Pancreas (tissue), 10 donors: ENCODE data around the gene RASSF8. TPM values are rescaled to one million over a fixed set of nuclear protein-coding genes. Genes with fewer than 3 reads are reported as not detected.

Experiments
- ATAC-seq, 4 donors: fragments of 200-7000 bp; cut with Tn5 transposase; one replicate each; pipeline versions ENCODE4 v1.8.0 to v1.9.1; 2020; ENCODE audit warnings: mild to moderate bottlenecking in 4 of 4, moderate library complexity in 4 of 4
- DNase-seq, 6 donors: peaks; one replicate each; pipeline ENCODE4 v3.0.0-alpha.2; 2020
- FAIRE-seq: peaks from 2 replicates; lab custom pipeline; 2012; peaks lifted over from hg19 to GRCh38; lab: Jason Lieb, UNC
- H3K27ac ChIP-seq, 4 donors: fragments of 200-600 bp; sonication (generic); 1 replicate in 3 of 4; 2 replicates in 1 of 4; pipeline versions ENCODE4 v1.5.0 to v1.8.0; 2020
- H3K27me3 ChIP-seq, 4 donors: fragments of 200-600 bp; one replicate each; pipeline ENCODE4 v1.8.0; 2021
- H3K36me3 ChIP-seq, 3 donors: fragments of 200-600 bp; sonication (generic) in 1 of 3; one replicate each; pipeline versions ENCODE4 v1.5.0 to v1.8.0; 2020 to 2021
- H3K4me1 ChIP-seq, 3 donors: fragments of 200-600 bp; one replicate each; pipeline ENCODE4 v1.8.0; 2021
- H3K4me3 ChIP-seq, 4 donors: fragments of 200-600 bp; sonication (generic) in 2 of 4; one replicate each; pipeline versions ENCODE4 v1.5.0 to v1.8.0; 2020 to 2021
- H3K9me3 ChIP-seq, 4 donors: fragments of 200-600 bp; one replicate each; pipeline ENCODE4 v1.8.0; 2021
- WGBS, 2 donors: extraction: QIAGEN DNeasy Blood & Tissue Kit; methylation state at CpG; one replicate each; pipeline ENCODE4 v1.1.7; 2013; 5-methylcytosine and 5-hydroxymethylcytosine counted together
- intact Hi-C, 3 donors: fragments of 100-400 bp; cut with DNase I; formaldehyde crosslinking; loops; one replicate each; pipeline versions ENCODE4 v1.11.1 to v1.14.2; 2022
- polyA plus RNA-seq, 2 donors: library from polyadenylated mRNA; stranded (reverse); fragments of 200-250 nt; gene quantifications; one replicate each; pipeline ENCODE4 v1.2.3, GENCODE V29; 2013
- total RNA-seq, 6 donors: library from RNA; stranded (reverse); fragmentation: NEBNext Ultra II Directional in 4 of 6; extraction: Animal tissue kit (Norgen Biotek cat#: 25700) in 4 of 6; gene quantifications; one replicate each; pipeline versions ENCODE4 v1.2.1 to v1.2.4, GENCODE V29; 2021 to 2023
- TF ChIP-seq, protein P1 (sequence below), 4 donors: fragments of 200-600 bp; sonication (generic) in 3 of 4; IDR thresholded peaks; one replicate each; pipeline versions ENCODE4 v1.5.0 to v1.8.0; 2021; ENCODE audit warnings: antibody characterized with exemption in 4 of 4
- donor health status: healthy with polysubstance abuse.
- donor health status: DM: no; HTN: no; CAD: no; lungs with moderate emphysema.
- donor health status: DM: no; HTN: no; CAD: no.
- donor health status: control.
- donor health status: control.
- donor health status: Bipolar disorder and iron deficiency.
- donor health status: DM: yes; HTN: yes; CAD: no.
- donor health status: DM: no; HTN: no; CAD: no.
- donor health status: DM: no; HTN: no; CAD: no.
- donor health status: DM: yes; HTN: yes; CAD: no.

Gene RASSF8
- total and polyA plus RNA-seq, 8 donors: 4.3 to 25.0 (median 7.4) TPM

DNA sequence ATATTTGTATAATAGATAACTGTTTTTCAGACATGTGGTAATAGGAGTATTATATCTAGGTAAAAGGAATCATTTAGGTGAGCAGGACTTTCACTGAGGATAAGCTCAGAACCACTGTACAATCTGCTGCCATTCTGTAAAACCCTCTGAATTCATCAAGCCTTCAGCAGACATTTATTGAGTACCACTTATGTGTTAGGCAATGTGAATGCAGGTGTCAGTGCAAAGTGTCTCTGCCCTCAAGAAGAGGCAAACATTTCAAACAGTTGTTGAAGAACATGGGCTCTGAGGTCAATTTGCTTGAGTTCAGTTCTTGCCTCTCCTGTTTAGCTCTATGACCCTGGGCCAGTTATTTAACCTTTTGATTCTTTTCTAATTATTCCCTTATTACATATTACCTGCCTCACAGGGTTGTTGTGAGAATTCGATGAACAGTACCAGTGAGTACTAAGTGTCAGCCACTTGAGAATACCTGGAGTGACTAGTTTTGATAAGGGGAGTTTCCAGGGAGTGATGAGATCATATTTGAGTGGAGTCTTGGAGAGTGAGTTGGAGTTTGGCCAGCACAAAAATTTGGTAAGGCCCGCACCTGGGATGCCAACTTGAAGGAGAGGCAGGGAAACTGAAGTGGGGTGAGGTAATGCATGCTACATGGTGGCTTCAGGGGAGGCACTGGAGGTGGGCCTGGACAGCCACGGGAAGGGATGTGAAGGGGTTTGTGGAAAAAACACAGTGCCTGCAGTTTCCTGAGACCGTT is 33.7 kb downstream of the RASSF8 start:
- peak; percentile 40 to 65 (median 58) for ATAC-seq
- H3K4me3 ChIP-seq: no peak overlapping the region
- TF ChIP-seq, protein P1, sequence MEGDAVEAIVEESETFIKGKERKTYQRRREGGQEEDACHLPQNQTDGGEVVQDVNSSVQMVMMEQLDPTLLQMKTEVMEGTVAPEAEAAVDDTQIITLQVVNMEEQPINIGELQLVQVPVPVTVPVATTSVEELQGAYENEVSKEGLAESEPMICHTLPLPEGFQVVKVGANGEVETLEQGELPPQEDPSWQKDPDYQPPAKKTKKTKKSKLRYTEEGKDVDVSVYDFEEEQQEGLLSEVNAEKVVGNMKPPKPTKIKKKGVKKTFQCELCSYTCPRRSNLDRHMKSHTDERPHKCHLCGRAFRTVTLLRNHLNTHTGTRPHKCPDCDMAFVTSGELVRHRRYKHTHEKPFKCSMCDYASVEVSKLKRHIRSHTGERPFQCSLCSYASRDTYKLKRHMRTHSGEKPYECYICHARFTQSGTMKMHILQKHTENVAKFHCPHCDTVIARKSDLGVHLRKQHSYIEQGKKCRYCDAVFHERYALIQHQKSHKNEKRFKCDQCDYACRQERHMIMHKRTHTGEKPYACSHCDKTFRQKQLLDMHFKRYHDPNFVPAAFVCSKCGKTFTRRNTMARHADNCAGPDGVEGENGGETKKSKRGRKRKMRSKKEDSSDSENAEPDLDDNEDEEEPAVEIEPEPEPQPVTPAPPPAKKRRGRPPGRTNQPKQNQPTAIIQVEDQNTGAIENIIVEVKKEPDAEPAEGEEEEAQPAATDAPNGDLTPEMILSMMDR (IDR thresholded peaks at IDR 0.05): no peak
- peak in 1 of 6 donors; percentile 9 for DNase-seq
- no peak for FAIRE-seq
- H3K36me3 ChIP-seq: no peaks in the 10 kb centered on the region
- H3K27ac ChIP-seq: peak overlapping the region in 2 of 4 donors; percentile 40 to 47
- no peaks in the 10 kb centered on the region for H3K9me3 ChIP-seq
- peaks cover 0 to 13% (median 0%) of the 10 kb centered on the region in 3 donors for H3K4me1 ChIP-seq
- H3K27me3 ChIP-seq: no peaks in the 10 kb centered on the region
- intact Hi-C loops: no loop called here
- WGBS, 2 donors: 58 to 61% methylated on average over 4 of the region's 4 CpGs

DNA sequence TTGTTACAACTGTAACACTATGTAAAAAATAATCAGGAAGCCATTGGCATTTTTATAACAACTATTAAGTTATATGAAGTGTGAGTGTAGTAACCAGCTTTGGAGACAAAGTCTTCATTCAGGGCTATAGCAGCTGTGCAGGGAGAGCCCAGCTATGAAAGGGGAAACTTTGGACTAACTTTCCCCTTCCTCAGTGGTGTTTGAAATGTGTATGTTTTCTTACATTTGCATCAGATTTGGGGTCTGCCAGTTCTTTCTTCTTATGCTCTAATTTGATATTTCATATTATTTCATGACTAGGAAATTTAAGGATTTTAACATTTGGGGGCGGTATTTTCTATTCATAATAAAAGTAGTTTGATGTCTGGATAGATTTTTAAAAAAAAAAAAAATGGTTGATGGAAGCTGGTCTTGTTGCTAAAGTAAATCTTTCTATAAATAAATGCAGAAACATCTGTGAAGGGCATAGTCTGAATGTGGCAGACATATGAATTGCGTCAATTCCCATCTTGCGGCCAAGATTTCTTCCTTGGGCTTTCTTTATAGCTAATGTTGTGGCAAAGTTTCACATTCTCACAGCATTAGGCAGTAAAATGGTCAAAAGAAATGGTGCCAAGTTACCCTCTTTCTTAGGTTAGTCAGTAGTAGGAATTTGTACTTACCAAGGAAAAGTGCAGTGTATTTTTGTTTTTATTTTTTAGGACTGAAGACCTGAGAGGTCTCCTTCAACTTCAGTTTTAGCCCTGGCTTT is 35.6 kb downstream of the RASSF8 start:
- WGBS, 2 donors: 93 to 98% methylated on average over 3 of the region's 3 CpGs
- ATAC-seq: no peak
- no peak for DNase-seq
- Histone ChIP-seq H3K4me3 (no peak overlapping the region), H3K27ac (no peak overlapping the region), H3K36me3 (no peaks in the 10 kb centered on the region), H3K9me3 (no peaks in the 10 kb centered on the region), H3K4me1 (peaks cover 0 to 19% (median 3%) of the 10 kb centered on the region in 3 donors), H3K27me3 (no peaks in the 10 kb centered on the region)
- TF ChIP-seq, protein P1 (IDR thresholded peaks at IDR 0.05): no peak
- FAIRE-seq: peak; percentile 29
- intact Hi-C loops: no loop called here

DNA sequence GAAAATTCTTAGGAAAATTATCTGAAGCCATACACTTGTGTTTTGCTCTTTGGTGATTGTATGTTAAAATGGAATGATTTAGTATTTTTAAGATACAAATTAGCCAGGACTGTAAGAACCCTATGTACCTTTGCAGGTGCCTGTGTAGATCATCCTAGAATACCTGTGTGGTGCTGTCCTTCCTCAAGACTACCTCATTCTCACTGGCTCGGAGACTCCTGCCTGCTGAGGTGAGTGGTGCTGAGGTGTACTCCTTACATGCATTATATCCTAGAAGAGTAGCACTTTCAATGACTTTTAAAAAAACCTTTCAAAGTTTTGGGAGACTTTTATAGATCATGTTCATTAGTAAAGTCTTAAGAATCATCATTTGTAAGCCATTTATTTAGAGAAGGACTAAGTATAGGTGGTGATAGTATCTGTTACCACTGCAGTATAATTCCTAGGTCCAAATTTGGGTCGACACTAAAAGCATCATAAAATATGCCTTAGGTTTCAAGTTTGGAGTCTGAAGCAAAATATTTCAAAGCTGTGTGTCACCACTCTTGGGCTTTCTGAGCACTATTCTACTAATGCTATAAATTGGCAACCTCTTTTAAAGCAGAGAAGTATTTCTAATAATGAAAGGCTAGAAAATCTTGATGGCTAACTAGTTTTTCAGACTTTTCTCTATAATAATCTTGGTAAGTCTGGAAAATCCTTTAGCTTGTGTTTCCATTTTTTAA is 36.6 kb downstream of the RASSF8 start:
- Histone ChIP-seq H3K4me1 (peaks cover 0 to 19% (median 9%) of the 10 kb centered on the region in 3 donors), H3K4me3 (no peak overlapping the region), H3K9me3 (no peaks in the 10 kb centered on the region), H3K27ac (peak overlapping the region in 1 of 4 donors; percentile 23), H3K36me3 (no peaks in the 10 kb centered on the region), H3K27me3 (no peaks in the 10 kb centered on the region)
- DNase-seq (no peak), FAIRE-seq (no peak), ATAC-seq (no peak)
- intact Hi-C loops: no loop called here
- TF ChIP-seq, protein P1 (IDR thresholded peaks at IDR 0.05): no peak
- 83 to 92% methylated on average over 2 of the region's 2 CpGs for WGBS, 2 donors

DNA sequence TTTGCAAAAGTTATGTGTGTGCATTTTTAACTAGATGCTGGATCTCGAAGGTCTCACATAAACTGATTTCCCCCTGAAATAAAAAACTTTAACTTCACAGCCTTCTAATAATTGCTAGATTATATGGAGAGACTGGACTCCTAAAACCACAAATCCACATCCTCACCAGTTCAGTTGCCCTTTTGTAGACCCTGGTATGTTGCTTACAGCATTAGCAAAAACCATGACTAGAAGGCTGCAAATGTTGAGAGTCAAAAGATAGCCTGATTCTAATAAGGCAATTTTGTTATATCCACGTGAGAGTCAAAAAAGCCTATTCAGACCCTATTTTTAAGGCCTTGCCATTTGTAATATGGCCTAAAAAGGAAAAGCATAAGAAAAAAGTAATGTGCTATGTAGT is 37.4 kb downstream of the RASSF8 start:
- Histone ChIP-seq H3K27ac (peak overlapping the region in 1 of 4 donors; percentile 23), H3K9me3 (no peaks in the 10 kb centered on the region), H3K36me3 (no peaks in the 10 kb centered on the region), H3K4me1 (peaks cover 0 to 18% (median 10%) of the 10 kb centered on the region in 3 donors), H3K27me3 (no peaks in the 10 kb centered on the region), H3K4me3 (no peak overlapping the region)
- ATAC-seq (no peak), DNase-seq (no peak), FAIRE-seq (no peak)
- intact Hi-C loops: no loop called here
- 68 to 79% methylated on average over 2 of the region's 2 CpGs for WGBS, 2 donors
- TF ChIP-seq, protein P1 (IDR thresholded peaks at IDR 0.05): no peak
